Caco-2 (cell line): ENCODE measurements around the gene B2M. TPM values are rescaled to one million over a fixed set of nuclear protein-coding genes. Genes with fewer than 3 reads are reported as not detected.
"Not testable (repeated sequence)": the region's sequence is repeated elsewhere in the genome, so short reads cannot be mapped to it uniquely, and the experiment has no call there.

ENCODE experiments used
- BruUV-seq: library from RNA; stranded (reverse); fragments of 400-500 nt; replicated peaks from 2 replicates; lab custom pipeline; 2021; lab: Mats Ljungman, UMichigan
- CTCF ChIA-PET: fragments of 300-600 bp; sonication (Branson Sonifier 250); formaldehyde crosslinking; loops from one replicate; lab custom pipeline; 2022; ENCODE audit warnings: antibody characterized with exemption; lab: Charles Lee
- POLR2A ChIA-PET: fragments of 300-600 bp; sonication (Branson Sonifier 250); formaldehyde crosslinking; loops from one replicate; lab custom pipeline; 2022; ENCODE audit warnings: antibody characterized with exemption; lab: Charles Lee
- DNase-seq, 2 experiments: peaks; one replicate each; pipeline versions ENCODE4 v3.0.0 to v3.0.0-alpha.2; 2020 to 2022
- H3K27me3 ChIP-seq: replicated peaks from 2 replicates; pipeline ENCODE4 v1.6.0; 2011; ENCODE audit warnings: low read length; ENCODE audit not compliant: control insufficient read depth, insufficient read depth
- H3K36me3 ChIP-seq: 2 replicates; pipeline ENCODE4 v1.5.1; 2011; ENCODE audit warnings: low read length; ENCODE audit not compliant: control insufficient read depth, insufficient read depth
- H3K4me1 ChIP-seq: fragments of 250-450 bp; sonication (Bioruptor Pico); 2 replicates; pipeline ENCODE4 v1.5.1; 2020; ENCODE audit warnings: mild to moderate bottlenecking
- H3K4me3 ChIP-seq: 2 replicates; pipeline ENCODE4 v1.5.1; 2011; ENCODE audit warnings: low read depth, mild to moderate bottlenecking, control low read depth, low read length
- H3K9me3 ChIP-seq: fragments of 250-450 bp; sonication (Bioruptor Pico); 2 replicates; pipeline ENCODE4 v1.5.1; 2020; ENCODE audit warnings: mild to moderate bottlenecking, moderate library complexity
- H3K27ac Mint-ChIP-seq: one replicate; pipeline ENCODE4 v1.8.0; 2022; ENCODE audit warnings: mixed read lengths; ENCODE audit not compliant: unreplicated experiment
- H3K27me3 Mint-ChIP-seq: one replicate; pipeline ENCODE4 v1.8.0; 2022; ENCODE audit warnings: mixed read lengths; ENCODE audit not compliant: insufficient read depth, unreplicated experiment
- H3K36me3 Mint-ChIP-seq: one replicate; pipeline ENCODE4 v1.8.0; 2022; ENCODE audit warnings: mild to moderate bottlenecking, mixed read lengths; ENCODE audit not compliant: insufficient read depth, unreplicated experiment
- H3K4me1 Mint-ChIP-seq: one replicate; pipeline ENCODE4 v1.8.0; 2022; ENCODE audit warnings: low read depth, mixed read lengths; ENCODE audit not compliant: unreplicated experiment
- H3K4me3 Mint-ChIP-seq: one replicate; pipeline ENCODE4 v1.8.0; 2022; ENCODE audit warnings: mild to moderate bottlenecking, moderate library complexity, mixed read lengths; ENCODE audit not compliant: unreplicated experiment
- H3K9me3 Mint-ChIP-seq: one replicate; pipeline ENCODE4 v1.8.0; 2022; ENCODE audit warnings: mixed read lengths; ENCODE audit not compliant: unreplicated experiment
- intact Hi-C: fragments of 100-400 bp; cut with micrococcal nuclease; formaldehyde crosslinking; loops from one replicate; pipeline ENCODE4 v1.10.0; 2022; ENCODE audit not compliant: unreplicated experiment
- total RNA-seq: library from RNA; stranded (reverse); gene quantifications from 2 replicates; pipeline ENCODE4 v1.2.3, GENCODE V29; 2022
- TF ChIP-seq, protein P1 (sequence below), 2 experiments: fragments of 200-600 bp in 1 of 2; IDR thresholded peaks; 1 replicate in 1 of 2; 2 replicates in 1 of 2; pipeline versions ENCODE4 v1.5.1 to v1.8.0; 2011 to 2022; ENCODE audit warnings: antibody characterized with exemption in 1 of 2, control low read depth in 1 of 2, inconsistent platforms in 1 of 2, low read depth in 1 of 2, low read length in 1 of 2, mild to moderate bottlenecking in 1 of 2, moderate library complexity in 1 of 2; ENCODE audit not compliant: insufficient read depth in 1 of 2, severe bottlenecking in 1 of 2, unreplicated experiment in 1 of 2

Gene B2M
- total RNA-seq, 1 experiment from 2014 or later = 269 TPM

DNA sequence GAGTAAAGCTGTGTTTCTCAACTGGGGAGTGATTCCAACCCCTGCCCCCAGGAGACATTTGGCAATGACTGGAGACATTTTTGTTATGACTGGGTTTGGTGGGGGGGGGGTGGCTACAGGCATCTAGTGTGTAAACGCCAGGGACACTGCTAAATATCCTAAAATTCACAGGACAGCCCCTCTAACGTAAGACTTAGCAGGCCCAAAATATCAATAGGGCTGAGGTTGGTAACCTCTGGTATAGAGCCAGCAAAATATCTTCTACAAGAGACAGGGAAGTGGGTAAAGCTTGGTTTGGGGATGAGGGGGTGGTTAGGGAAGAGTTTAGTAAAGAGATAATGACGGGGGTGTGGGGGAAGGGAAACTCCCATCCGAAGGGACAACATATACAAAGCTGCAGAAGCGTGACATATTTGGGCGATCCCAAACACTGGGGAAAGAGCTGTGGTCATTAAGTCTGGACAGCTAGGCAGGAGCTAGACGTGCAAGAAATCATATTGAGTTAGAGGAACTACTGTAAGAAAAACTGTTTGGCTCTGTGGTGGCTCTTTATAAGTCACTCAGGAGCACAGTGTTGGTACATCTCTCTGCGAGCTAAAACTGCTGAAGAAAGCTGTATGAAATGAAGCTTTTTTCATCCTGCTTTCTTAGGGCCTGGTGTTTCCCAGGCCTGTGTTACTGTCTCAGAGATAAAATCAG is 24.3 kb downstream of the B2M start:
- no peak overlapping the region for H3K4me3 ChIP-seq
- no peak for DNase-seq
- H3K4me1 ChIP-seq = no peaks in the 10 kb centered on the region
- no TSS peak for BruUV-seq
- no peaks in the 10 kb centered on the region for H3K36me3 ChIP-seq
- CTCF ChIA-PET = interaction anchor here (0.6 to 4.1 kb wide), 6 partner anchors 9 to 168 kb away, joined by 3 to 58 read pairs (median 4); partner anchors contain the start of gene SPG11
- no peaks in the 10 kb centered on the region for H3K27me3 ChIP-seq
- Mint-ChIP-seq H3K4me3 (no peak overlapping the region), H3K4me1 (no peaks in the 10 kb centered on the region), H3K9me3 (no peaks in the 10 kb centered on the region), H3K36me3 (no peaks in the 10 kb centered on the region), H3K27ac (no peak overlapping the region), H3K27me3 (no peaks in the 10 kb centered on the region)
- TF ChIP-seq, protein P1, sequence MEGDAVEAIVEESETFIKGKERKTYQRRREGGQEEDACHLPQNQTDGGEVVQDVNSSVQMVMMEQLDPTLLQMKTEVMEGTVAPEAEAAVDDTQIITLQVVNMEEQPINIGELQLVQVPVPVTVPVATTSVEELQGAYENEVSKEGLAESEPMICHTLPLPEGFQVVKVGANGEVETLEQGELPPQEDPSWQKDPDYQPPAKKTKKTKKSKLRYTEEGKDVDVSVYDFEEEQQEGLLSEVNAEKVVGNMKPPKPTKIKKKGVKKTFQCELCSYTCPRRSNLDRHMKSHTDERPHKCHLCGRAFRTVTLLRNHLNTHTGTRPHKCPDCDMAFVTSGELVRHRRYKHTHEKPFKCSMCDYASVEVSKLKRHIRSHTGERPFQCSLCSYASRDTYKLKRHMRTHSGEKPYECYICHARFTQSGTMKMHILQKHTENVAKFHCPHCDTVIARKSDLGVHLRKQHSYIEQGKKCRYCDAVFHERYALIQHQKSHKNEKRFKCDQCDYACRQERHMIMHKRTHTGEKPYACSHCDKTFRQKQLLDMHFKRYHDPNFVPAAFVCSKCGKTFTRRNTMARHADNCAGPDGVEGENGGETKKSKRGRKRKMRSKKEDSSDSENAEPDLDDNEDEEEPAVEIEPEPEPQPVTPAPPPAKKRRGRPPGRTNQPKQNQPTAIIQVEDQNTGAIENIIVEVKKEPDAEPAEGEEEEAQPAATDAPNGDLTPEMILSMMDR (IDR thresholded peaks at IDR 0.05; ENCODE audit: insufficient read depth in 1 of 2, low read depth in 1 of 2, low read length in 1 of 2, severe bottlenecking in 1 of 2, unreplicated experiment in 1 of 2) = no peak
- intact Hi-C loops = loop anchor here (5.0 kb wide), 1 partner anchor 143 kb away; no protein-coding TSS in a partner anchor
- POLR2A ChIA-PET = interaction anchor here (0.6 to 2.3 kb wide), 2 partner anchors 73 to 202 kb away, joined by 3 to 12 read pairs; partner anchors contain the start of gene SPG11
- no peaks in the 10 kb centered on the region for H3K9me3 ChIP-seq

DNA sequence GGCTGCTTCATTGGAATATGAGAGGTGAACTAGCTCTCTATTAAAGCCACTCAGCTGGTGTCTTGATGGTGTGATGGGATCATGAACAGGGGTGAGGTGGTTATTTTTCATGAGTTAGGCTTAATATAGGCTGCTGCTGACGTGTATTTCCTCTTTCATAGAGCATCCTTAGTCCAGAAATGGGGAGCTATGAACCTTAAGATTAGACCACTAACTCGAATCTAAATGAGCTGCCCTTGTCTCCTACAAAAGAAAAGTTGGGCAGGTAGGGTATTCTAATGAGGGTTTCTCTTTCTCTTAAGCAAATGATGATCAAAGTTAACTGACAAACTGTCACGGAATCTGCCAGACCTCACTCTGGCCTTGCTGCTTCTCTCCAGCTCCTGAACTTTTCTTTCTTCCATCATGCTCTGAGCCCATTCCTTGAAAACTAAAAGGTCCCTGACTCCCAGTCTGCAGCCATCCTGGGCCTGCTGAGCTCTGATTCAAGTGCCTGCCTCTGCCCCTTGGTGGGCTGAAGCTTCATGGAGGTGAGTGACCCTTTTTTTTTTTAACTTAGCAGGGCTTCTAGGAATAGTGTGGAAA is 25.0 kb downstream of the B2M start, which contains the start of gene TRIM69:
Gene TRIM69, plus strand, starts transcription at position 348 of the 585 bp plus-strand sequence. Its CDS starts 177 bp downstream, at position 525.
- ChIA-PET CTCF (interaction anchor here (0.6 to 4.1 kb wide), 6 partner anchors 10 to 169 kb away, joined by 3 to 58 read pairs (median 4); partner anchors contain the start of gene SPG11), POLR2A (interaction anchor here (0.6 to 2.3 kb wide), 2 partner anchors 73 to 157 kb away, joined by 12 to 13 read pairs; partner anchors contain the start of gene SPG11)
- no peak within 1 kb of the TSS for H3K27ac Mint-ChIP-seq
- H3K4me3 Mint-ChIP-seq = no peak within 1 kb of the TSS
- BruUV-seq = no TSS peak
- H3K4me1 Mint-ChIP-seq = no peaks in the 10 kb centered on the region
- Histone ChIP-seq H3K9me3 (no peaks in the 10 kb centered on the region), H3K4me3 (no peak within 1 kb of the TSS), H3K4me1 (no peaks in the 10 kb centered on the region), H3K27me3 (no peaks in the 10 kb centered on the region), H3K36me3 (no peaks in the 10 kb centered on the region)
- intact Hi-C loops = loop anchor here (5.0 kb wide), 1 partner anchor 144 kb away; no protein-coding TSS in a partner anchor
- no peaks in the 10 kb centered on the region for H3K36me3 Mint-ChIP-seq
- DNase-seq = no peak
- TF ChIP-seq, protein P1 (IDR thresholded peaks at IDR 0.05; ENCODE audit: insufficient read depth in 1 of 2, low read depth in 1 of 2, low read length in 1 of 2, severe bottlenecking in 1 of 2, unreplicated experiment in 1 of 2) = no peak
- H3K27me3 Mint-ChIP-seq = no peaks in the 10 kb centered on the region
- no peaks in the 10 kb centered on the region for H3K9me3 Mint-ChIP-seq

DNA sequence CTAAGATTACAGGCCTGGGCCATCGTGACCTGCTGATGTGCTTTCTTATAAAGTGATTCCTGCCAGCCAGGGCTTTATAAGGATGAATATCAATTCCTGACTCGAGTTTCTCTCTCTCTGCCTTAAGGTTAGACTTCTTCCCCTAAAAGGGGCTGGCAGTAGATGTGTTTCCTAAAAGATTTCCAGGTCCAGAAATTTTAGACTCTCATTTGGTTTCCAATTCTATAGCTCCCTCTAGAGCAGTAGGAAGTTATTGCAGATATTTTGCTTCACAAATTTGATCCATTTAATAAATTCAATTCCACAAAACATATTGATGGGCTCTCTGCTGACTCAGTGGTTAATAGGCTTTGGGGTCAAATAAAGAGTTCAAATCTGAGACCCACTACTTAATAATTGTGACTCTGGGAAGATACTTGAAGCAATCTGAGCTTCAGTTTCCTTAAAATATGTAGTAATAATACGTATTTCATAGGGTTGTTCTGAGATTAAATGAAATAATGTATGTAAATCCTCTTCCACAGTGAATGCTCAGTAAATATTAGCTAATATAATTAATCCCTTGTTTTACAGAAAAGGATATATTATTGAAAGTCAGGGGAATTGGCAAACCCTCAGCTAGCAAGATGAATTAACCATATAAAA is 27.1 kb downstream of the B2M start:
- Mint-ChIP-seq H3K36me3 (no peaks in the 10 kb centered on the region), H3K27me3 (no peaks in the 10 kb centered on the region), H3K9me3 (no peaks in the 10 kb centered on the region), H3K4me1 (no peaks in the 10 kb centered on the region), H3K4me3 (no peak overlapping the region), H3K27ac (no peak overlapping the region)
- DNase-seq = peak in 1 of 2 experiments; percentile 56
- no peaks in the 10 kb centered on the region for H3K9me3 ChIP-seq
- intact Hi-C loops = loop anchor here (1.0 to 5.0 kb wide), 3 partner anchors 75 to 160 kb away; partner anchors contain the start of gene SPG11
- H3K36me3 ChIP-seq = no peaks in the 10 kb centered on the region
- H3K27me3 ChIP-seq = no peaks in the 10 kb centered on the region
- no TSS peak for BruUV-seq
- CTCF ChIA-PET = interaction anchor here (0.6 to 4.1 kb wide), 8 partner anchors 10 to 202 kb away, joined by 3 to 58 read pairs (median 6); partner anchors contain the start of genes EIF3J and SPG11
- H3K4me1 ChIP-seq = no peaks in the 10 kb centered on the region
- POLR2A ChIA-PET = interaction anchor here (1.0 to 1.4 kb wide), 2 partner anchors 9 to 25 kb away, joined by 4 to 5 read pairs; no protein-coding TSS in a partner anchor
- H3K4me3 ChIP-seq = no peak overlapping the region
- TF ChIP-seq, protein P1 (IDR thresholded peaks at IDR 0.05; ENCODE audit: insufficient read depth in 1 of 2, low read depth in 1 of 2, low read length in 1 of 2, severe bottlenecking in 1 of 2, unreplicated experiment in 1 of 2) = peak; percentile 54

DNA sequence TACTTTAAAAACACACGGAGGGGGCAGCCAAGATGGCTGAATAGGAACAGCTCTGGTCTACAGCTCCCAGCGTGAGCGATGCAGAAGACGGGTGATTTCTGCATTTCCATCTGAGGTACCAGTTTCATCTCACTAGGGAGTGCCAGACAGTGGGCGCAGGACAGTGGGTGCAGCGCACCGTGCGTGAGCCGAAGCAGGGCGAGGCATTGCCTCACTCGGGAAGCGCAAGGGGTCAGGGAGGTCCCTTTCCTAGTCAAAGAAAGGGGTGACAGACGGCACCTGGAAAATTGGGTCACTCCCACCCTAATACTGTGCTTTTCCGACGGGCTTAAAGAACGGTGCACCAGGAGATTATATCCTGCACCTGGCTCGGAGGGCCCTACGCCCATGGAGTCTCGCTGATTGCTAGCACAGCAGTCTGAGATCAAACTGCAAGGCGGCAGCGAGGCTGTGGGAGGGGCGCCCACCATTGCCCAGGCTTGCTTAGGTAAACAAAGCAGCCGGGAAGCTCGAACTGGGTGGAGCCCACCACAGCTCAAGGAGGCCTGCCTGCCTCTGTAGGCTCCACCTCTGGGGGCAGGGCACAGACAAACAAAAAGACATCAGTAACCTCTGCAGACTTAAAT is 28.0 kb downstream of the B2M start:
- H3K4me1 ChIP-seq, H3K27me3 ChIP-seq, H3K27me3 Mint-ChIP-seq, H3K9me3 Mint-ChIP-seq, H3K36me3 ChIP-seq, H3K36me3 Mint-ChIP-seq, POLR2A ChIA-PET, H3K4me3 Mint-ChIP-seq, H3K9me3 ChIP-seq, BruUV-seq, H3K4me3 ChIP-seq, DNase-seq, H3K4me1 Mint-ChIP-seq, H3K27ac Mint-ChIP-seq: not testable (repeated sequence)
- intact Hi-C loops = loop anchor here (2.0 to 5.0 kb wide), 2 partner anchors 147 to 161 kb away; no protein-coding TSS in a partner anchor
- CTCF ChIA-PET = interaction anchor here (1.8 to 4.1 kb wide), 2 partner anchors 26 to 76 kb away, joined by 11 to 58 read pairs; partner anchors contain the start of gene SPG11
